GM18498 (cell line): ENCODE measurements around the gene CMC2.

Experiments used
- ATAC-seq: cut with Tn5 transposase; IDR thresholded peaks from one replicate; pipeline ENCODE4 v1.9.1; 2021; ENCODE audit warnings: mild to moderate bottlenecking, moderate library complexity; ENCODE audit not compliant: unreplicated experiment

The CMC2 gene

GRCh38 chr16:80936410-80936809 lies 70.3 kb downstream of the CMC2 start:
- no peak for ATAC-seq

- ATAC-seq, result no peak
Observed at GRCh38 chr16:80935691-80936090, 71.0 kb downstream of the CMC2 start.

GRCh38 chr16:80932708-80933095 lies 74.0 kb downstream of the CMC2 start:
- ATAC-seq, result no peak

- ATAC-seq, result no peak
Observed at GRCh38 chr16:80931801-80932707, 74.6 kb downstream of the CMC2 start.

GRCh38 chr16:80924372-80924978 lies 82.2 kb downstream of the CMC2 start:
- no peak for ATAC-seq

- ATAC-seq, result no peak
Observed at GRCh38 chr16:80923356-80923755, 83.3 kb downstream of the CMC2 start.
